ENCODE results near the gene SIVA1. TPM values are rescaled to one million over a fixed set of nuclear protein-coding genes. Genes with fewer than 3 reads are reported as not detected.

The SIVA1 gene
- total and polyA plus RNA-seq, 2 of the 4 experiments (the other 2 are of a cell fraction), result 166 to 184 TPM

- Histone ChIP-seq H3K27me3 (ENCODE audit: control insufficient read depth, insufficient read depth, low read length) (no peaks in the 10 kb centered on the region), H3K9me1 (ENCODE audit: insufficient read depth, low read length) (peaks cover 12% of the 10 kb centered on the region), H3K23ac (ENCODE audit: low read depth, low read length) (no peak overlapping the region), H2AK9ac (replicated peaks; ENCODE audit: low read depth, low read length, poor library complexity) (no peak overlapping the region), H2BK5ac (ENCODE audit: low read depth, low read length, poor library complexity, severe bottlenecking) (no peak overlapping the region), H2AFZ (replicated peaks; ENCODE audit: low read length, poor library complexity) (no peak overlapping the region), H3K79me1 (ENCODE audit: low read depth in 1 of 2, low read length in 2 of 2) (no peaks in the 10 kb centered on the region), H3K4ac (ENCODE audit: low read depth, low read length) (no peak overlapping the region), H4K8ac (ENCODE audit: low read depth in 2 of 2, low read length in 2 of 2) (no peak overlapping the region), H4K91ac (ENCODE audit: insufficient read depth, low read depth, low read length) (no peak overlapping the region), H3K4me2 (ENCODE audit: low read depth, low read length) (no peak overlapping the region), H4K20me1 (ENCODE audit: insufficient read depth, low read length) (no peaks in the 10 kb centered on the region), H3K4me1 (ENCODE audit: control insufficient read depth, insufficient read depth, low read length) (peaks cover 20% of the 10 kb centered on the region), H3K14ac (replicated peaks; ENCODE audit: low read depth, low read length) (no peak overlapping the region), H4K5ac (ENCODE audit: low read depth, low read length) (no peak overlapping the region), H3K9me3 (ENCODE audit: control insufficient read depth, insufficient read depth, low read length) (no peaks in the 10 kb centered on the region), H3K27ac (ENCODE audit: insufficient read depth, low read length) (no peak overlapping the region), H3K4me3 (ENCODE audit: insufficient read depth, low read depth, low read length) (no peak overlapping the region), H3K56ac (ENCODE audit: extremely low read depth, insufficient read depth, low read length) (no peak overlapping the region), H3K9ac (ENCODE audit: low read depth, low read length) (no peak overlapping the region), H2BK15ac (ENCODE audit: low read depth, low read length) (no peak overlapping the region), H2AK5ac (ENCODE audit: low read depth, low read length) (no peak overlapping the region), H2BK20ac (ENCODE audit: low read depth, low read length) (no peak overlapping the region), H3K18ac (ENCODE audit: low read depth, low read length) (no peak overlapping the region), H3K36me3 (ENCODE audit: control insufficient read depth, insufficient read depth, low read length) (peaks cover 10% of the 10 kb centered on the region), H2BK120ac (ENCODE audit: low read depth, low read length) (no peak overlapping the region)
- dilution Hi-C loops (cut with HindIII; ENCODE audit: low sequenced_read_pairs, unreplicated experiment) (no loop called here), intact Hi-C loops (cut with micrococcal nuclease) (no loop called here), in situ Hi-C loops (cut with MboI; ENCODE audit: low sequenced_read_pairs) (no loop called here)
- 97% methylated on average over 6 of the region's 18 CpGs; no CpG with 5 or more reads in 1 of the 2 experiments for WGBS, 2 experiments (ENCODE audit: extremely low coverage in 2 of 2, insufficient read length in 1 of 2)
- DNase-seq (no peak), ATAC-seq (ENCODE audit: low read depth) (no peak)
- TF ChIP-seq NFE2L2 (IDR thresholded peaks at IDR 0.05; ENCODE audit: low read depth, low read length), result no peak
- CTCF ChIA-PET, result no interaction called here
- BruUV-seq (replicated peaks), result no TSS peak
- POLR2A ChIA-PET (ENCODE audit: unreplicated experiment), result no interaction called here
These were observed 14.4 kb upstream of the SIVA1 start for GRCh38 chr14:104738375-104739019.
